Dermis microvascular lymphatic vessel endothelial cell (primary cell): ENCODE measurements around the gene CACNB4. TPM values are rescaled to one million over a fixed set of nuclear protein-coding genes. Genes with fewer than 3 reads are reported as not detected.
"Not testable (repeated sequence)": the region's sequence is repeated elsewhere in the genome, so short reads cannot be mapped to it uniquely, and the experiment has no call there.

Experiments used
- DNase-seq, 2 donors: peaks; one replicate each; pipeline versions ENCODE4 v3.0.0 to v3.0.0-alpha.2; 2010; ENCODE audit warnings: low read depth in 2 of 2
- total RNA-seq: library from RNA; depleted of rRNA; stranded (reverse); fragments of >200 nt; gene quantifications from 2 replicates; pipeline ENCODE4 v1.2.1, GENCODE V29; 2014

The CACNB4 gene
- total RNA-seq, 1 donor from 2014 or later: under 0.01 TPM

DNA sequence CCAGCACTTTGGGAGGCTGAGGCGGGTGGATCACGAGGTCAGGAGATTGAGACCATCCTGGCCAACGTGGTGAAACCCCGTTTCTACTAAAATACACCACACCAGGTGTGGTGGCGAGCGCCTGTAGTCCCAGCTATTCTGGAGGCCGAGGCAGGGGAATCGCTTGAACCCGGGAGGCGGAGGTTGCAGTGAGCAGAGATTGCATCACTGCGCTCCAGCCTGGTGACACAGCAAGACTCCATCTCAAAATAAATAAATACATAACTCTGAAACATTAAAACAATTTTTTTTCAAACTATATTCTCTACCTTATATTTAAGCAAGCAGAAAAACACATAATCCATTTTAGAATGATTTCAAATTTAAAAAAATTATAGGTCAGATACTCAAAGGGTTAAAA lies 77.8 kb downstream of the CACNB4 start:
- not testable (repeated sequence) for DNase-seq

DNA sequence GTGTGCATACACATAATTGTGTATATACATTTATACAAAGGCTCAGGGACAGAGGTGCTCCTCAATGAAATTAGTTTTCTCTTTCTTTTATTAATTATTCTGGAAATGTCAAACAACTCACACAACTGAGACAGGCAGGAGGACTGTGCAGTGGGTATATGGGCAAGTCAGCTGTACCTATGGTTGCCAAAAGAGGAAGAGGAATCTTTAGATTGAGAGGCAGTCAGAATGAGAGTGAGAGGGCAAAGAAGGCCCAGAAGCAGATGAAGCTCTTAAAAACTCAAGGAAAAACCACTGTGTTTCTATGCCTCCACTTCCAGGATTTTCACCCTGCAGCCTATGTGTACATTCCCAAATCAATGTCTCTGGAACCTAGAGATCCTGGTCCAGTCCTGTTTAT lies 79.1 kb downstream of the CACNB4 start:
- no peak for DNase-seq

- no peak for DNase-seq
Observed at GRCh38 chr2:152016181-152017120, 82.4 kb downstream of the CACNB4 start.

DNA sequence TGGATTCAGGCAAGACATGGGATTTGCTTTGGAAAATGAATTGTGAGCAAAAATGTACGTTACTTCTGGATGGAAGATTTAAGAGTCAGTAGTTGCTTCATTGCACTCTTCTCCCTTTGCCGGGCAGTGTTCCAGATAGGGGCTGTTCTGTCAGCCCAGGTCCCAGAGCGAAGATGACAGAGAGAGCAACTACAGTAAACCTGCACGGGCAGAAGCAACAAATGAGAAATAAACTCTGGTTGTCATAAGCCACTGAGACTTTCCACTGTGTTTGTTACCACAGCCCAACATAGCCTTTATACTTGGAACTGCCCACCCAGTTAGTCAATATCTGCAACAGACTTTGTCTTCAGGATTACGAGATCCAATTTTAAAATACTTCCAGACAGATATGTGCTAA lies 83.3 kb downstream of the CACNB4 start:
- no peak for DNase-seq

GRCh38 chr2:152012697-152013096 lies 86.1 kb downstream of the CACNB4 start:
- DNase-seq: no peak

GRCh38 chr2:152011724-152012123 lies 87.1 kb downstream of the CACNB4 start:
- DNase-seq: no peak

DNA sequence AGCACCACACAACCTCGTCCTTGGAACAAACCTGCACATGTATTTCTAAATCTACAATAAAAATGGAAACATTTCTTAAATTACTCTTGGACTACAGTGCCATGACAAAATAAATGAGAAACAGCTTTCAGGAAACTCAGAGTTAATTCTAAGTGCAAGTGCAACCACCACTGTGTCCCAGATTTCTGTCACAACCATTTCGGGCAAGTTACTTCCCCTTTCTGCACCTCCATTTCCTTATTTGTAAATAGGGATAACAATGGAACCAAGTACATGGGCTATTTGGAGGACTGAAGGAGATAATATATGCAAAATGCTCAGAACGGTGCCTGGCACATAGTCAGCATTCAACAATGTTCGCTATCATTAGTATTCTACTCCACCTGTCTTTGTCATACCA lies 93.2 kb downstream of the CACNB4 start:
- DNase-seq: no peak

DNA sequence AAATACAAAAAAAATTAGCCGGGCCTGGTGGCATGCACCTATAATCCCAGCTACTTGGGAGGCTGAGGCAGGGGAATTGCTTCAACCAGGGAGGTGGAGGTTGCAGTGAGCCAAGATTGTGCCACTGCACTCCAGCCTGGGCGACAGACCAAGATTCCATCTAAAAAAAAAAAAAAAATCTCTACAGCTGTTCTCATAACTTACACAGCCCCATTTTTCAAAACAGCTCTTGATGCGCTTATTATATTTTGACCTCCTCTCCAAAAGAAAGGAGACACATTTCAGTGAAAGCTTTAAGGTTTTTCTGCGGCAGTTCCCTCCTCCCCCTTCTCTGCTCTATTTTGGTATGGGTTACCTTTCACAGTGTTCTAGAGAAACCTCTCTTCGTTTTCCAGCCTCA lies 95.6 kb downstream of the CACNB4 start:
- not testable (repeated sequence) for DNase-seq

- peak; percentile 30 to 56 for DNase-seq
Observed at GRCh38 chr2:151999053-151999452, 99.8 kb downstream of the CACNB4 start.

- DNase-seq: no peak
Observed at GRCh38 chr2:151996243-151997003, 102.4 kb downstream of the CACNB4 start.

DNA sequence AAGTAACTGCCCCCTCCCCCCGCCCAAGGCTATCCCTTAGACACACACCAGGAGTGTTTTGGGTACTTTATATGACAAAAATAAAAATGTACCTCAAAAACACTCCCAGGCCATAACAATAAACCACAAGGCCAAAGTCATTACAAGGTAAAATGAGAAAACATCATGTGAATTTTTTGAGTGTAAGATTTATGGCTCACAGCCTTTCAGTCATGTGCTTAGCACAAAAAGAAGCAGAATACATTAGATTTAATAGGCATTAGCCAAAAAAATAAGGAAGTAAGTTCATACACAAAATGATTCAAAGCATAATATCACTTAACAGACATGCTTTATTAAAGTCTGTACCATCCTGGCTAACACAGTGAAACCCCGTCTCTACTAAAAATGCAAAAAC lies 103.7 kb downstream of the CACNB4 start:
- no peak for DNase-seq

- not testable (repeated sequence) for DNase-seq
Observed at GRCh38 chr2:151994178-151994577, 104.7 kb downstream of the CACNB4 start.

DNA sequence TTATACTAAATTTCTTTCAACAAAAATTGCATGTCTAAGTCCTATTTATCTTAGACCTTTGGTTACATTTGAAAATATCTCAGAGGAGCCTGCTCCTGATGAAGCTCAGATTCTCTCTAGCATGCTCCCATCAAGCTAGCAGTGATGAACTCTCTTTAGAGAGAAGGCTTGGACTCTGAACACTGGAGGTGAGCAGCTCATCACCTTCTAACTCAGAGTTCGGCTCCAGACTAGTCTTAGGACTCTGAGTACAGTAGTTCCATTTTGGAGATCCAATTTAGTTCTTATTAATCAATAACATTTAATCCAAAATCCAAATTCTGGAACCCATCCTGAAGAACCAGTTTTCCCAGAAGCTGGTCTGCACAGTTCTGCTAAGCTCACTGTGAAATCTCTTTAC lies 107.8 kb downstream of the CACNB4 start:
- DNase-seq: no peak

- DNase-seq: no peak
Observed at GRCh38 chr2:151989378-151989777, 109.5 kb downstream of the CACNB4 start.

DNA sequence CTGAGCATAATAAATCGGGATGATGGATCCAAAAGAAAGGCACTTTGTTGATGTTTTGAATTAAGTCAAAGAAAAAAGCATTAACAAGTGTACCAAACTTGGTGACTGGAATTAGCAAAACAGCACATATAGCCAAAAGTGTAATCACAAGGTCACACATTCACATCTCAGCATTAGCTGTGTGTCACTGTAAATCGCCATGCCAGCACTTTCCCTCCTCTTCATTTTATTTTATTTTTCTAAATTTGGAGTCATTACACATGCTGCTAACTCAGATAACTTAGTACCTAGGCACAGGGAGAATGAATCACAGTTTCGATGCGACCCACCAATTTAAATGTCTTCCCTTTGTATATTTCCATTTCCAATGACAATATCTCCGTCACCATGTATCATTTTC lies 111.4 kb downstream of the CACNB4 start:
- DNase-seq: no peak

GRCh38 chr2:151984424-151985083 lies 114.3 kb downstream of the CACNB4 start:
- DNase-seq: no peak

- no peak for DNase-seq
Observed at GRCh38 chr2:151983221-151983620, 115.6 kb downstream of the CACNB4 start.

GRCh38 chr2:151981886-151982285 lies 117.0 kb downstream of the CACNB4 start:
- DNase-seq: no peak

DNA sequence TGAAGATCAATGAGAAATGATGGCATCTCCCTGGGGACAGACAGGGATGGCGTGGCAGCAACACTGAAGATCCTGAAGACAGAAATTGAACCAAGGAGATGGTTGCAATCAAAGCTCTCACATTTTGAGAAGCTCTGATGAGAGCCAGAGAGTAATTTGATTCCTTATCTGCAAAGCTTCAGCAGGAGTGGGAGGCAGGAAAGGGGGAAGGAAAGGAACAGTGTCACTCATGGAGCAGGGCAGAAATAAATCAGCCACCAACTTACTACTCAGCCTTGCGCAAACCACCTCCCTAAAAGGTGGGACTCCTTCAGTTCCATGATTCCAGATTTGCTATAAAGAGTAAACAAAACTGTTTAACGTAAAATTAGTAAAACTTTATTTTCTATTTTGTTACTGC lies 119.2 kb downstream of the CACNB4 start:
- no peak for DNase-seq

GRCh38 chr2:151978709-151979108 lies 120.1 kb downstream of the CACNB4 start:
- DNase-seq: no peak

GRCh38 chr2:151977631-151978030 lies 121.2 kb downstream of the CACNB4 start:
- no peak for DNase-seq

- no peak for DNase-seq
Observed at GRCh38 chr2:151976945-151977353, 121.9 kb downstream of the CACNB4 start.
